HG03520 (cell line): ENCODE data around the gene SHANK3.
"Not testable (repeated sequence)": the region's sequence is repeated elsewhere in the genome, so short reads cannot be mapped to it uniquely, and the experiment has no call there.

ENCODE experiments used
- ATAC-seq: cut with Tn5 transposase; IDR thresholded peaks from one replicate; pipeline ENCODE4 v1.9.1; 2021; ENCODE audit warnings: mild to moderate bottlenecking, moderate library complexity; ENCODE audit not compliant: unreplicated experiment

SHANK3 gene

GRCh38 chr22:50643821-50644101, 28.9 kb upstream of the SHANK3 start:
- not testable (repeated sequence) for ATAC-seq

GRCh38 chr22:50653256-50653655, 19.4 kb upstream of the SHANK3 start:
- ATAC-seq: no peak

- ATAC-seq: not testable (repeated sequence)
Measured at GRCh38 chr22:50654664-50655063, 18.0 kb upstream of the SHANK3 start.

DNA sequence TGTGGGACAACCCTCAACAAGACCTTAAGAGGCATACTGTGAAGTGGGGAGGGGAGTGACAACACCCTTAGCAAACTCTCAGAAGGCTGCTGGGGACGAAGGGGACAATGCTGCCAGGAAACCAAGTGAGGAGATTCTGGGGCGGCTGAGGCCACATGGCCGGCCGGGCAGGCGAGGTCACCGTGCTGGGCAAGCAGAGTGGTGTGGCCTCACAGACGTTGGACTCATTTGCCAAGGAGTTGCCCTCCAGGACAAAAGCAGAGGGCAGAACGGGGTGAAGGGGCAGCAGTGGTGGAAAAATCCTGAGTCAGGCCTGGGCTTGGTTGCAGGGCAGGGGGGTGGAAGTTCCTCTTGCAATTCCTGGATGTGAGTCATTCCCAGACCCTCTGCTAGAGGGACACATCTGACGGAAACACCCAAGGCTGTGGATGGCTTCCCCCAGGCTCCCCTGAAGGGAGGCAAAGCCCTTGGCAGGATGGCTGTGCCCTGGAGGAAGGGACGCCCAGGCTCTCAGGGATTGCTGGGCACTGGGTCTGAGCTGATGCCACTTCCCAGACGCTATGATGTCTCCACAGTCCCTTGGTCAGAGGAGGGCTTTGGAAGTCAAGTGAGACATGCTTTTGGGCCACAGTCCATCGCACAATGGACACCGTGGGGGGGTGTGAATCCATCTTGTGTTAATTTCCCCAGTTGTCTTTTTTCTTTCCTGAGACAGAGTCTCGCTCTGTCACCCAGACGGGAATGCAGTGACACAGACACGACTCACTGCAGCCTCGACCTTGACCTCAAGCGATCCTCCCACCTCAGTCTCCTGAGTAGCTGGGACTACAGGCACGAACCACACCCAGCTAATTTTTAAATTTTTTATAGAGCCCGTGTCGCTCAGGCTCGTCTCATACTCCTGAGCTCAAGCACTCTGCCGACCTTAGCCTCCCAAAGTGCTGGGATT, 16.2 kb upstream of the SHANK3 start:
- no peak for ATAC-seq

DNA sequence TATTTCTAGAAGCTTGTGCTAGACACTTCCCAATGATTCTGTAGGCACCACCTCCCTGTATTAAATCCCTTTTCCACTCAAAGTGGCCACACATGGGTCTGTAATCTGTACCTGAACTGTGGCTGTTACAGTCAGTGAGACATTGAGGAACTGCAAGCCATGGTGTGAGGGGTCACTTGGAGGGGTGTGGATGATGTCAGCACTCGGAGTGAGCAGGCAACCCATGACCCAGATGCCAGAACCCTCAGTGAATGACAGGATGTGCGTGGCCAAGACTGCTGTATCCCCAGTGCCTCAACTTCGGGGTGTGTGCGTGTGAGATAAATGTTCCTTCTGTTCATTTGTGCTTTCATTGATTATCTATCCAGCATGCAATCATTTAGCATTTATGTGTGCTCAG, 14.7 kb upstream of the SHANK3 start:
- ATAC-seq: no peak

- ATAC-seq: not testable (repeated sequence)
Measured at GRCh38 chr22:50659711-50660110, 12.9 kb upstream of the SHANK3 start.

DNA sequence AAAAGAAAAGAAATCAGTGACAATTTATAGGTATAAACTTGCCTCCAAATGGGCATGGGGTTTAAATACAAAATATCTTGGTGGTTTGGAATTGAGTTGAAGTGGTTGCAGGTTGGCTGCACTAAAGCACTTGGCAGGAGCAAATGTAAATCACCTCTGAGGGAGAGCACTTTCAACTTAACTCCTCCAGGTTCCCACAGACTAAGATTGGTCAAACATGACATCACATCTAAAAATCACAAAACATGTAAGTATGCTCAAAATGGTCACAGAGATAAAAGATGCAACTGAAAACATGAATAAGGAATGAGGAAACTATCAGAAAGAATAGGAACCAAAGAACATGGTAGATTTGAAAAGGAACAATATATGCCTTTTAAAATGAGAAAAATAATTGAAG, 12.3 kb upstream of the SHANK3 start:
- ATAC-seq: no peak

GRCh38 chr22:50665212-50665611, 7.4 kb upstream of the SHANK3 start:
- ATAC-seq: no peak

DNA sequence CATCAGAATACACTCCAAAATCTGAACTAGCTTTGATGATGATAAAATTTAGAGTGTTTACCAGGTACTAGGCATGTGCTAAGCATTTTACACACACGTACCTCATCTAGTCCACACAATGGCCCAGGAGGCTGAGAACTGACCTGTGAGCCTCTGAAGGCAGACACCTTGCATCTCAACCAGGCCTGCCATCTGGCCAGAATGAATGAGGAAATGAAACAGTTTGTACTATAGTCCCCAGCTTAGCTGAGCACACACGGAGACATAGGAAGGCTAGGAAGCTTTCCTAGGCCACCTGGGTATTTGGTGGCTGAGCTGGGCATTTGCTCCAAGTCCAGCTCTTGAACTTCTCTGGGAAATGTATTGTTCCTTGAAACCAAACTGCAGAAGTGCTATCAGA, 6.9 kb upstream of the SHANK3 start:
- no peak for ATAC-seq

- no peak for ATAC-seq
Measured at GRCh38 chr22:50670513-50670912, 2.1 kb upstream of the SHANK3 start.

DNA sequence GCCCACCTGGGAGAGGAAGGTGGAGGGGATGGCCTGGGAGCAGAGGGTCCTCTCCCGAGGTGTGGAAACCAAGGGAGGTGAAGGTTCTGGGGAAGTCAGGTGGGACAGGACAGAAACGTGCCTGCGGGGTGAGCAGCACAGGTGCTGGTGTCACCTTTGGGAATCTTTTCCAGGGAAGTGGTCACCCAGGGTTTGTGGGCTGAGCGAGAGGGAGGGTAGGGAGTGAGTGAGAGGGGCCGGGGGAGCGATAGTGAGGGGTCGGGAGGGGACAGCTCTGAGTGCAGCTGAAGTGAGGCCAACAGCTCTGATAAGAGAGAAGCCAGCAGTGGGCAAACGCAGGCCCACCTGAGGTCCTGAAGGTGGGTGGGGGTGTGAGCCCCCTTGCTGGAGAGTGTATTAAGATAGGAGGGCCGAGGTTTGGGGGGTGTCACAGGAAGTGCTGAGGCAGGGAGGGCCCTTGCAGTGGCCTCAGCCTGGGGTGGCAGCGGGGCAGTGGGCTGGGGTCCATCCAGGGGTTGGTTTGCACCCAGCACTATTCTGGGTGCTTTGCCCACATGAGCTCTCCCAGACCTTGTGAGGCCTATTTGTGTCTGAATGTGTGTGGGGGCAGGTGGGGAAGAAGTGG, 1.6 kb upstream of the SHANK3 start:
- ATAC-seq: no peak

DNA sequence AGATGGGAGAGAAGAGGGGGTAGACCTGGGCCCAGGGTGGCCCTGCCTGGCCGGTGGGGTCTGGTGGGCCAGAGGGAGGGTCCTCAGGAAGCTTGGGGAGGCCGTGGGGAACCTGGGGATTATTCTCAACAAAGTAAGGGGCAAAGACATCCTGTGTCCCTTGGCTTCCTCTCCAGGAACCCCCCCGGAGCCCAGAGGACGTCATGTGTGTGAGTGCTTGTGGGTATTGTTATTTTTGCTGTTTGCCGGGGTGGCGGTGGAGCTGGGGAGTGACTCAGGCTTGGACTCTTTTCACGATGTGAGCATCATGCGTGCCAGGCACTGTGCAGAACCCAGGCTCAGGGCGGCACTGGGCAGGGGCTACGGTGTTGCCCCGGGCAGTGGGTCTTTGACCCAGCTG, 982 bp upstream of the SHANK3 start:
- no peak for ATAC-seq

DNA sequence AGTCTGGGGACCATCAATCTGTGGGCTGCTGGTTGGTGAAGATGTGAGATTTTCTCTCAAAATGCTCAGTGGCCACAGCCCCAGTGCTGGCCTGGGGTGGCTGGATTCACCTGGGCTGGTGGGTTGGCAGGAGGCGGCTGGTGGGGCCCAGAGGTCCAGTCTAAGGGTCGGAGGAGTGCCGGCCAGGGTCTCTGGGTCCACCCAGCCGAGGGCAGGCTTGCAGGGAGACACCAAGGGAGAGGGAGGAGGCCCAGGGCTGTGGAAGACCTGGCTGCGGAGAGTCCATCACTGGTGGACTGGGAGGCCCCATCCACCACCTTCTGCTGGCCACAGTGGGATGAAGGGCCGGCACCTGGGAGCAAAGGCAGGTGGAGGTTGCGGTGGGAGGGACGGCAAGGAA, 582 bp upstream of the SHANK3 start:
- no peak for ATAC-seq

GRCh38 chr22:50673231-50674129, 857 bp downstream of the SHANK3 start:
- ATAC-seq: no peak

DNA sequence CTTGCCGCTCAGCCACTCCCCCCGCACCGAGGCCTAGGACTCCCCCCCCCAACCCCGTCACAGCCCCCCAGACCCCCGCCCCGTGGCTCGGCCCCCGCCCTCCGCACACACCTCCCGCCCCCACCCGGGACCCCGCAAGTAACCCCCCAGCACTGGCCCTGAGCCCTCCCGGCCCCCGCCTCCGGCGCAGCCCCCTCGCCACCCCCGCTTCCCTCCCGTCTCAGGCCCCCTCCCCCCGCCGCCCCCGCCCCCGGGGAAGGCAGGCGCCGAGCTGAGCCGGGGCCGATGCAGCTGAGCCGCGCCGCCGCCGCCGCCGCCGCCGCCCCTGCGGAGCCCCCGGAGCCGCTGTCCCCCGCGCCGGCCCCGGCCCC, 1.5 kb downstream of the SHANK3 start:
- no peak for ATAC-seq

- no peak for ATAC-seq
Measured at GRCh38 chr22:50674606-50675552, 2.3 kb downstream of the SHANK3 start.

DNA sequence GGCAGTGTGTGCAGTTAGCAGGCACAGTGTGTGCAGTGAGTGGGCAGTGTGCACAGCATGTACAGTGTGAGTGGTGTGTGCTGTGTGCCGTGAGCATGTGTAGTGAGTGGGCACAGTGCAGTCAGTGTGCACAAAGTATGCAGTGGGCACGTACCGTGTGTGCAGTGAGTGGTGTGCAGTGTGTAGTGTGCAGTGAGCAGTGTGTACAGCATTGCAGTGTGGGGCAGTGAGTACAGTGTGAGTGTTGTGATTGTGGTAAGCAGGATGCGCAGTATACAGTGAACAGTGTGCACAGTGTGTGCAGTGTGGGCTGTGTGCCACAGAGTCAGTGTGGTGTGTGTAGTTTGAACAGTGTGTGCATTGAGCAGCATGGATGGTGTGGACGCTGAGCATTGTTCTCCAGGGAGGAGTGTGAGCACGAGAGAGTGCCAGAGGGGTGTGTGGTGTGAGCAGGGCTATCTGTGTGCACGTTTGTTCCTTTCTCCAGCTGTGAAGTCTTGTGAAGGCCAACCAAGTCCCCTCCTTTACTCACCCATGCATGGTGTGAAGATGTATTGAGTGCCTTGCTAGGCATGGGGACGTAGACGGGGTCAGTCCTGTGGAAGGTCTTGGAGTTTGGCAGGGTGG, 3.0 kb downstream of the SHANK3 start:
- no peak for ATAC-seq

- ATAC-seq: no peak
Measured at GRCh38 chr22:50676180-50676636, 3.6 kb downstream of the SHANK3 start.

- ATAC-seq: no peak
Measured at GRCh38 chr22:50676661-50677492, 4.3 kb downstream of the SHANK3 start.
